IMR-90 (cell line): ENCODE data around the gene MACO1. TPM values are rescaled to one million over a fixed set of nuclear protein-coding genes. Genes with fewer than 3 reads are reported as not detected.

Experiments used
- ATAC-seq: fragments of 200-7000 bp; cut with Tn5 transposase; 2 replicates; pipeline ENCODE4 v1.9.1; 2020; ENCODE audit warnings: low read depth, mild to moderate bottlenecking, moderate library complexity
- BruUV-seq: library from RNA; stranded (reverse); fragments of 400-500 nt; replicated peaks from 2 replicates; lab custom pipeline; 2021; lab: Mats Ljungman, UMichigan
- CTCF ChIA-PET: fragments of 300-600 bp; formaldehyde crosslinking; extraction: SDS; loops from one replicate; lab custom pipeline; 2021; ENCODE audit warnings: antibody characterized with exemption; lab: Yijun Ruan, JAX
- POLR2A ChIA-PET: fragments of 300-600 bp; sonication (Branson Sonifier 250); formaldehyde crosslinking; loops from one replicate; lab custom pipeline; 2022; ENCODE audit warnings: antibody characterized with exemption; ENCODE audit not compliant: unreplicated experiment; lab: Charles Lee
- DNase-seq: peaks from one replicate; pipeline ENCODE4 v3.0.0; 2013
- H2AFZ ChIP-seq: replicated peaks from 2 replicates; pipeline ENCODE3; 2013; ENCODE audit warnings: low read length, mild to moderate bottlenecking; ENCODE audit not compliant: poor library complexity
- H2AK5ac ChIP-seq: 2 replicates; pipeline ENCODE4 v1.6.1; 2013; ENCODE audit warnings: low read depth, low read length, inconsistent platforms
- H2AK9ac ChIP-seq: replicated peaks from 2 replicates; pipeline ENCODE3; 2013; ENCODE audit warnings: mild to moderate bottlenecking, low read depth, low read length, moderate library complexity; ENCODE audit not compliant: poor library complexity
- H2BK120ac ChIP-seq: 2 replicates; pipeline ENCODE4 v1.6.1; 2013; ENCODE audit warnings: low read depth, low read length, inconsistent platforms
- H2BK15ac ChIP-seq: 3 replicates; pipeline ENCODE4 v1.6.1; 2013; ENCODE audit warnings: low read depth, low read length, inconsistent platforms
- H2BK20ac ChIP-seq: 2 replicates; pipeline ENCODE4 v1.6.1; 2013; ENCODE audit warnings: low read depth, mild to moderate bottlenecking, inconsistent platforms, low read length, moderate library complexity
- H2BK5ac ChIP-seq: 2 replicates; pipeline ENCODE4 v1.6.1; 2013; ENCODE audit warnings: mild to moderate bottlenecking, low read depth, low read length, inconsistent platforms; ENCODE audit not compliant: poor library complexity, severe bottlenecking
- H3K14ac ChIP-seq: replicated peaks from 2 replicates; pipeline ENCODE4 v1.6.1; 2013; ENCODE audit warnings: low read depth, low read length, inconsistent platforms
- H3K18ac ChIP-seq: 2 replicates; pipeline ENCODE4 v1.6.1; 2013; ENCODE audit warnings: low read depth, low read length, control low read depth
- H3K23ac ChIP-seq: 2 replicates; pipeline ENCODE4 v1.6.1; 2013; ENCODE audit warnings: low read depth, low read length, inconsistent platforms
- H3K27ac ChIP-seq: 2 replicates; pipeline ENCODE4 v1.5.1; 2013; ENCODE audit warnings: mild to moderate bottlenecking, control low read depth, low read length; ENCODE audit not compliant: insufficient read depth
- H3K27me3 ChIP-seq: 2 replicates; pipeline ENCODE4 v1.6.1; 2013; ENCODE audit warnings: low read length; ENCODE audit not compliant: control insufficient read depth, insufficient read depth
- H3K36me3 ChIP-seq: 2 replicates; pipeline ENCODE4 v1.6.1; 2013; ENCODE audit warnings: low read length, mixed read lengths; ENCODE audit not compliant: control insufficient read depth, insufficient read depth
- H3K4ac ChIP-seq: 2 replicates; pipeline ENCODE4 v1.6.1; 2013; ENCODE audit warnings: low read depth, low read length, inconsistent platforms
- H3K4me1 ChIP-seq: 2 replicates; pipeline ENCODE4 v1.6.1; 2013; ENCODE audit warnings: low read length, mixed read lengths; ENCODE audit not compliant: control insufficient read depth, insufficient read depth
- H3K4me2 ChIP-seq: 2 replicates; pipeline ENCODE4 v1.6.1; 2013; ENCODE audit warnings: low read depth, mild to moderate bottlenecking, control low read depth, low read length, moderate library complexity
- H3K4me3 ChIP-seq: 2 replicates; pipeline ENCODE4 v1.5.1; 2013; ENCODE audit warnings: low read depth, mild to moderate bottlenecking, control low read depth, low read length, moderate library complexity; ENCODE audit not compliant: insufficient read depth
- H3K56ac ChIP-seq: 2 replicates; pipeline ENCODE4 v1.6.1; 2013; ENCODE audit warnings: low read length, inconsistent platforms; ENCODE audit not compliant: insufficient read depth; ENCODE audit errors: extremely low read depth
- H3K79me1 ChIP-seq, 2 experiments: 2 replicates each; pipeline ENCODE4 v1.6.1; 2013; ENCODE audit warnings: low read length in 2 of 2, inconsistent platforms in 1 of 2, low read depth in 1 of 2
- H3K9ac ChIP-seq: 2 replicates; pipeline ENCODE4 v1.6.1; 2013; ENCODE audit warnings: low read depth, low read length, control low read depth
- H3K9me1 ChIP-seq: 2 replicates; pipeline ENCODE4 v1.6.1; 2013; ENCODE audit warnings: low read length, inconsistent platforms; ENCODE audit not compliant: insufficient read depth
- H3K9me3 ChIP-seq: 2 replicates; pipeline ENCODE4 v1.6.1; 2013; ENCODE audit warnings: low read length; ENCODE audit not compliant: control insufficient read depth, insufficient read depth
- H4K20me1 ChIP-seq: 2 replicates; pipeline ENCODE4 v1.6.1; 2013; ENCODE audit warnings: low read length, inconsistent platforms; ENCODE audit not compliant: insufficient read depth
- H4K5ac ChIP-seq: 2 replicates; pipeline ENCODE4 v1.6.1; 2013; ENCODE audit warnings: mild to moderate bottlenecking, low read depth, low read length, control low read depth
- H4K8ac ChIP-seq, 2 experiments: 2 replicates each; pipeline ENCODE4 v1.6.1; 2013; ENCODE audit warnings: low read depth in 2 of 2, low read length in 2 of 2, control low read depth in 1 of 2, inconsistent platforms in 1 of 2
- H4K91ac ChIP-seq: 2 replicates; pipeline ENCODE4 v1.6.1; 2013; ENCODE audit warnings: low read depth, low read length, inconsistent platforms; ENCODE audit not compliant: insufficient read depth
- BHLHE40 ChIP-seq: fragments of 150-350 bp; IDR thresholded peaks from 2 replicates; pipeline ENCODE4 v1.6.1; 2016; ENCODE audit warnings: mild to moderate bottlenecking, low read depth, low read length
- CEBPB ChIP-seq: IDR thresholded peaks from 2 replicates; pipeline ENCODE4 v1.6.1; 2012; ENCODE audit warnings: low read depth, low read length, improper control_type of control experiment
- CHD1 ChIP-seq: IDR thresholded peaks from 2 replicates; pipeline ENCODE4 v1.6.1; 2012; ENCODE audit warnings: low read depth, low read length, improper control_type of control experiment
- CTCF ChIP-seq: conservative IDR thresholded peaks from 2 replicates; pipeline ENCODE4 v1.5.1; 2012; ENCODE audit warnings: mild to moderate bottlenecking, low read depth, low read length, improper control_type of control experiment
- ELK1 ChIP-seq: fragments of 150-350 bp; IDR thresholded peaks from 2 replicates; pipeline ENCODE4 v1.6.1; 2016; ENCODE audit warnings: low read depth, mild to moderate bottlenecking, low read length, moderate library complexity, borderline replicate concordance
- FOS ChIP-seq: fragments of 150-350 bp; IDR thresholded peaks from 2 replicates; pipeline ENCODE4 v1.6.1; 2016; ENCODE audit warnings: low read depth, low read length
- MAFK ChIP-seq: IDR thresholded peaks from 2 replicates; pipeline ENCODE4 v1.6.1; 2012; ENCODE audit warnings: low read depth, low read length, improper control_type of control experiment
- MAZ ChIP-seq: IDR thresholded peaks from 2 replicates; pipeline ENCODE4 v1.6.1; 2012; ENCODE audit warnings: low read depth, mild to moderate bottlenecking, low read length, improper control_type of control experiment, moderate library complexity, borderline replicate concordance
- MXI1 ChIP-seq: IDR thresholded peaks from 2 replicates; pipeline ENCODE4 v1.6.1; 2012; ENCODE audit warnings: low read depth, mild to moderate bottlenecking, low read length, moderate library complexity, borderline replicate concordance
- NFE2L2 ChIP-seq: fragments of 150-350 bp; IDR thresholded peaks from 2 replicates; pipeline ENCODE4 v1.6.1; 2016; ENCODE audit warnings: low read depth, mild to moderate bottlenecking, low read length
- POLR2A ChIP-seq: IDR thresholded peaks from 2 replicates; pipeline ENCODE4 v1.6.1; 2012; ENCODE audit warnings: mild to moderate bottlenecking, low read depth, low read length
- RAD21 ChIP-seq: IDR thresholded peaks from 2 replicates; pipeline ENCODE4 v1.6.1; 2012; ENCODE audit warnings: low read length, improper control_type of control experiment
- RCOR1 ChIP-seq: IDR thresholded peaks from 2 replicates; pipeline ENCODE4 v1.6.1; 2012; ENCODE audit warnings: mild to moderate bottlenecking, low read length, improper control_type of control experiment; ENCODE audit not compliant: insufficient replicate concordance
- RFX5 ChIP-seq: IDR thresholded peaks from 2 replicates; pipeline ENCODE4 v1.8.0; 2012; ENCODE audit warnings: low read depth, mild to moderate bottlenecking, low read length, moderate library complexity
- SMC3 ChIP-seq: fragments of 150-350 bp; IDR thresholded peaks from 2 replicates; pipeline ENCODE4 v1.6.1; 2016; ENCODE audit warnings: low read depth, mild to moderate bottlenecking, antibody characterized with exemption, low read length, moderate library complexity
- USF2 ChIP-seq: fragments of 150-350 bp; IDR thresholded peaks from 2 replicates; pipeline ENCODE4 v1.6.1; 2017; ENCODE audit warnings: mild to moderate bottlenecking, antibody characterized with exemption, low read length, low read depth
- WGBS, 2 experiments: methylation state at CpG; one replicate each; pipeline versions ENCODE4 v1.1.5 to v1.1.7; 2013; ENCODE audit warnings: missing lambda C conversion rate in 2 of 2; ENCODE audit not compliant: insufficient read length in 1 of 2; ENCODE audit errors: extremely low coverage in 2 of 2; 5-methylcytosine and 5-hydroxymethylcytosine counted together
- dilution Hi-C: fragments of 300-500 bp; cut with HindIII; formaldehyde crosslinking; loops from one replicate; pipeline ENCODE4 v1.14.3; 2018; ENCODE audit warnings: low sequenced_read_pairs; ENCODE audit not compliant: unreplicated experiment
- in situ Hi-C: fragments of 300-500 bp; cut with MboI; formaldehyde crosslinking; loops from 3 replicates; pipeline ENCODE4 v1.14.3; 2019; ENCODE audit warnings: low sequenced_read_pairs, inconsistent platforms, mixed read lengths
- intact Hi-C: fragments of 100-400 bp; cut with micrococcal nuclease; formaldehyde crosslinking; loops from 2 replicates; pipeline ENCODE4 v1.10.0; 2022
- polyA plus RNA-seq, 3 experiments: library from polyadenylated mRNA; depleted of rRNA; stranded (reverse); fragments of >200 nt; gene quantifications; 2 replicates each; pipeline ENCODE4 v1.2.3, GENCODE V29; 2012; ENCODE audit warnings: low replicate concordance in 1 of 3
- total RNA-seq: library from RNA; depleted of rRNA; stranded (reverse); fragments of >200 nt; gene quantifications from 2 replicates; pipeline ENCODE4 v1.2.3, GENCODE V29; 2012

The MACO1 gene
- total and polyA plus RNA-seq, 2 of the 4 experiments (the other 2 are of a cell fraction), result 6.8 to 12.7 TPM

- no peaks in the 10 kb centered on the region for H4K20me1 ChIP-seq
- H3K4me3 ChIP-seq, result no peak overlapping the region
- no peak overlapping the region for H2AK5ac ChIP-seq
- ChIA-PET CTCF (no interaction called here), POLR2A (no interaction called here)
- H3K4me2 ChIP-seq, result no peak overlapping the region
- dilution Hi-C loops, result no loop called here
- no peak overlapping the region for H2BK120ac ChIP-seq
- no CpG with 5 or more reads among the region's 3 CpGs for WGBS, 2 experiments
- H2BK5ac ChIP-seq, result no peak overlapping the region
- DNase-seq (no peak), ATAC-seq (no peak)
- H2AFZ ChIP-seq, result no peak overlapping the region
- H3K9me3 ChIP-seq, result no peaks in the 10 kb centered on the region
- H3K4me1 ChIP-seq, result no peaks in the 10 kb centered on the region
- no peak overlapping the region for H2BK15ac ChIP-seq
- no peak overlapping the region for H4K91ac ChIP-seq
- H3K18ac ChIP-seq, result no peak overlapping the region
- H3K79me1 ChIP-seq, result no peaks in the 10 kb centered on the region
- no peak overlapping the region for H3K23ac ChIP-seq
- no peak overlapping the region for H4K5ac ChIP-seq
- no peak overlapping the region for H3K4ac ChIP-seq
- H3K36me3 ChIP-seq, result no peaks in the 10 kb centered on the region
- H2BK20ac ChIP-seq, result no peak overlapping the region
- no peak overlapping the region for H3K56ac ChIP-seq
- H3K27me3 ChIP-seq, result peaks cover 21% of the 10 kb centered on the region
- H3K14ac ChIP-seq, result no peak overlapping the region
- TF ChIP-seq ELK1 (no peak), MXI1 (no peak), POLR2A (no peak), USF2 (no peak), FOS (no peak), RAD21 (no peak), MAZ (no peak), BHLHE40 (no peak), CEBPB (no peak), RCOR1 (no peak), SMC3 (no peak), NFE2L2 (no peak), RFX5 (no peak), MAFK (no peak), CTCF (no peak), CHD1 (no peak)
- BruUV-seq, result no TSS peak
- H3K9me1 ChIP-seq, result no peaks in the 10 kb centered on the region
- no peak overlapping the region for H3K9ac ChIP-seq
- in situ Hi-C loops, result no loop called here
- H3K27ac ChIP-seq, result no peak overlapping the region
- intact Hi-C loops, result no loop called here
- H4K8ac ChIP-seq, result no peak overlapping the region
- H2AK9ac ChIP-seq, result no peak overlapping the region
Measured at GRCh38 chr1:25536124-25536523, 105.4 kb downstream of the MACO1 start.
